SH-SY5Y (cell line): ENCODE results near the gene MGMT.

ENCODE experiments used
- GATA2 ChIP-seq: IDR thresholded peaks from 2 replicates; pipeline ENCODE4 v1.6.1; 2011; ENCODE audit warnings: mild to moderate bottlenecking, low read depth, low read length
- GATA3 ChIP-seq: IDR thresholded peaks from 2 replicates; pipeline ENCODE4 v1.6.1; 2011; ENCODE audit warnings: low read depth, mild to moderate bottlenecking, low read length, moderate library complexity

DNA sequence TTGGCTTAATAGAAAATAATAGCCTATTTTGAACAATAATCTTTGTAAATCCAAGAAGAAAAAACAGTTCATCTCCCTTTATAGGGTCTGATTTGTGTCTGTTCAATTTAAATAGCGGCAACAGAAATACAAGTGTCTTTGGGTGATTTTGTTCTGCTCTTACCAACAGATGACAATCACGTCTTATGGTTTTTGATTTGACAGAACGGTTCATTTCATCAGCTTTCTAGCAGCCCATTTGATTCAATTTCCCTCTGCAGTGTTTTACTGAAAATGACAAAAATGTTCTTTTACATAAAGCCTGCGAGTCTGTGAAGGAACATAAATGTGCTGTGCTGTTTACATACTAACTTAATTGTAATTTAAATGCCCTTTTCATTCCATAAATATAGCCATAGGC, 180.5 kb downstream of the MGMT start:
- TF ChIP-seq GATA2 (no peak), GATA3 (no peak)
